Breast epithelium (tissue), 3 donors: ENCODE data around the gene TMEM238L.

ENCODE experiments used
- CTCF ChIP-seq, 3 donors: fragments of 450-650 bp; IDR thresholded peaks; one replicate each; pipeline ENCODE4 v1.5.1; 2016 to 2017; ENCODE audit warnings: antibody characterized with exemption in 3 of 3, mild to moderate bottlenecking in 3 of 3, moderate library complexity in 3 of 3
- POLR2A ChIP-seq: fragments of 450-650 bp; IDR thresholded peaks from one replicate; pipeline ENCODE4 v1.6.1; 2016; ENCODE audit warnings: antibody characterized with exemption, mild to moderate bottlenecking, moderate library complexity
- POLR2AphosphoS5 ChIP-seq, 3 donors: sonication (generic); formaldehyde crosslinking; IDR thresholded peaks; one replicate each; pipeline ENCODE4 v1.6.1; 2017; ENCODE audit warnings: antibody characterized with exemption in 3 of 3

- TF ChIP-seq CTCF (IDR thresholded peaks at IDR 0.05) (no peak), POLR2A (no peak), POLR2AphosphoS5 (IDR thresholded peaks at IDR 0.05) (no peak)
Measured at GRCh38 chr17:10836966-10837590, 33.2 kb upstream of the TMEM238L start.
